Type B pancreatic cell (in vitro differentiated cells): ENCODE measurements around the gene SLC8A2. TPM values are rescaled to one million over a fixed set of nuclear protein-coding genes. Genes with fewer than 3 reads are reported as not detected.

Source experiments
- DNase-seq: peaks from one replicate; pipeline ENCODE4 v3.0.0; 2021; ENCODE audit warnings: mixed read lengths; ENCODE audit not compliant: unreplicated experiment; ENCODE audit errors: extremely low spot score
- H3K27ac Mint-ChIP-seq: 2 replicates; pipeline ENCODE4 v1.8.0; 2021; ENCODE audit warnings: mild to moderate bottlenecking, mixed read lengths
- H3K27me3 Mint-ChIP-seq: 2 replicates; pipeline ENCODE4 v1.8.0; 2021; ENCODE audit warnings: mixed read lengths
- H3K36me3 Mint-ChIP-seq: 2 replicates; pipeline ENCODE4 v1.8.0; 2021; ENCODE audit warnings: mixed read lengths
- H3K4me1 Mint-ChIP-seq: one replicate; pipeline ENCODE4 v1.8.0; 2021; ENCODE audit warnings: mixed read lengths; ENCODE audit not compliant: unreplicated experiment
- H3K4me3 Mint-ChIP-seq: 2 replicates; pipeline ENCODE4 v1.8.0; 2021; ENCODE audit warnings: mild to moderate bottlenecking, mixed read lengths
- H3K9me3 Mint-ChIP-seq: 2 replicates; pipeline ENCODE4 v1.8.0; 2021; ENCODE audit warnings: mixed read lengths
- CTCF ChIP-seq: fragments of 200-600 bp; sonication (generic); conservative IDR thresholded peaks from 2 replicates; pipeline ENCODE4 v1.5.0; 2021; ENCODE audit warnings: antibody characterized with exemption, mild to moderate bottlenecking
- total RNA-seq: library from RNA; stranded (reverse); gene quantifications from 2 replicates; pipeline ENCODE4 v1.2.1, GENCODE V29; 2021; ENCODE audit warnings: low replicate concordance

The SLC8A2 gene
- total RNA-seq, 1 donor from 2014 or later, result 1.3 TPM

- peaks cover 3% of the 10 kb centered on the region for H3K36me3 Mint-ChIP-seq
- no peak overlapping the region for H3K4me3 Mint-ChIP-seq
- TF ChIP-seq CTCF, result no peak
- H3K4me1 Mint-ChIP-seq, result no peaks in the 10 kb centered on the region
- no peaks in the 10 kb centered on the region for H3K27me3 Mint-ChIP-seq
- DNase-seq, result no peak
- no peak overlapping the region for H3K27ac Mint-ChIP-seq
- no peaks in the 10 kb centered on the region for H3K9me3 Mint-ChIP-seq
Measured at GRCh38 chr19:47503130-47503825, 31.6 kb upstream of the SLC8A2 start.

GRCh38 chr19:47499863-47500830 lies 28.5 kb upstream of the SLC8A2 start:
- peaks cover 6% of the 10 kb centered on the region for H3K36me3 Mint-ChIP-seq
- no peaks in the 10 kb centered on the region for H3K27me3 Mint-ChIP-seq
- H3K4me3 Mint-ChIP-seq, result no peak overlapping the region
- TF ChIP-seq CTCF, result no peak
- no peak overlapping the region for H3K27ac Mint-ChIP-seq
- H3K9me3 Mint-ChIP-seq, result no peaks in the 10 kb centered on the region
- DNase-seq, result no peak
- H3K4me1 Mint-ChIP-seq, result no peaks in the 10 kb centered on the region

GRCh38 chr19:47499371-47499770 lies 27.7 kb upstream of the SLC8A2 start:
- no peak for TF ChIP-seq CTCF
- Mint-ChIP-seq H3K9me3 (no peaks in the 10 kb centered on the region), H3K27ac (no peak overlapping the region)

GRCh38 chr19:47498561-47498960 lies 26.9 kb upstream of the SLC8A2 start:
- Mint-ChIP-seq H3K36me3 (peaks cover 6% of the 10 kb centered on the region), H3K4me3 (no peak overlapping the region), H3K27me3 (no peaks in the 10 kb centered on the region), H3K4me1 (no peaks in the 10 kb centered on the region), H3K9me3 (no peaks in the 10 kb centered on the region), H3K27ac (no peak overlapping the region)
- no peak for DNase-seq
- no peak for TF ChIP-seq CTCF

More at GRCh38 chr19:47499371-47499770, 27.7 kb upstream of the SLC8A2 start:
- DNase-seq, result no peak
- Mint-ChIP-seq H3K4me3 (no peak overlapping the region), H3K27me3 (no peaks in the 10 kb centered on the region), H3K4me1 (no peaks in the 10 kb centered on the region), H3K36me3 (peaks cover 6% of the 10 kb centered on the region)

- H3K4me3 Mint-ChIP-seq, result no peak overlapping the region
- no peaks in the 10 kb centered on the region for H3K4me1 Mint-ChIP-seq
- DNase-seq, result no peak
- no peak overlapping the region for H3K27ac Mint-ChIP-seq
- no peaks in the 10 kb centered on the region for H3K9me3 Mint-ChIP-seq
- H3K27me3 Mint-ChIP-seq, result no peaks in the 10 kb centered on the region
- peaks cover 6% of the 10 kb centered on the region for H3K36me3 Mint-ChIP-seq
- TF ChIP-seq CTCF, result no peak
Measured at GRCh38 chr19:47497821-47498520, 26.3 kb upstream of the SLC8A2 start.
